PC-3 (cell line): ENCODE measurements around the gene IQGAP3. TPM values are rescaled to one million over a fixed set of nuclear protein-coding genes. Genes with fewer than 3 reads are reported as not detected.

Experiments
- ATAC-seq: fragments of 200-7000 bp; cut with Tn5 transposase; 2 replicates; pipeline ENCODE4 v1.9.1; 2020; ENCODE audit warnings: mild to moderate bottlenecking, moderate library complexity
- BruUV-seq: library from RNA; stranded (reverse); fragments of 400-500 nt; replicated peaks from 2 replicates; lab custom pipeline; 2021; lab: Mats Ljungman, UMichigan
- CTCF ChIA-PET: fragments of 300-600 bp; sonication (Branson Sonifier 250); formaldehyde crosslinking; loops from one replicate; lab custom pipeline; 2022; ENCODE audit warnings: antibody characterized with exemption; lab: Charles Lee
- POLR2A ChIA-PET: fragments of 300-600 bp; sonication (Branson Sonifier 250); formaldehyde crosslinking; loops from one replicate; lab custom pipeline; 2022; ENCODE audit warnings: antibody characterized with exemption; ENCODE audit not compliant: unreplicated experiment; lab: Charles Lee
- DNase-seq: peaks from one replicate; pipeline ENCODE4 v3.0.0-alpha.2; 2015
- H2AFZ ChIP-seq: fragments of 300-600 bp; sonication (generic); 2 replicates; pipeline ENCODE4 v1.6.0; 2016; ENCODE audit warnings: antibody characterized with exemption, low read length
- H3F3A ChIP-seq: fragments of 300-600 bp; sonication (generic); one replicate; pipeline ENCODE4 v1.6.0; 2017; ENCODE audit warnings: antibody characterized with exemption, low read length, control low read depth, mild to moderate bottlenecking; ENCODE audit not compliant: unreplicated experiment
- H3K27ac ChIP-seq: fragments of 300-600 bp; sonication (generic); 2 replicates; pipeline ENCODE4 v1.5.1; 2016; ENCODE audit warnings: mild to moderate bottlenecking, low read length
- H3K27me3 ChIP-seq: fragments of 300-600 bp; sonication (generic); 2 replicates; pipeline ENCODE4 v1.6.1; 2016; ENCODE audit warnings: low read length, mixed read lengths
- H3K36me3 ChIP-seq: fragments of 300-600 bp; sonication (generic); 2 replicates; pipeline ENCODE4 v1.6.1; 2016; ENCODE audit warnings: low read depth, mixed run types, low read length, mixed read lengths
- H3K4me1 ChIP-seq: fragments of 300-600 bp; sonication (generic); 2 replicates; pipeline ENCODE4 v1.5.1; 2016; ENCODE audit warnings: low read length; ENCODE audit not compliant: insufficient read depth
- H3K4me2 ChIP-seq: fragments of 300-600 bp; sonication (generic); 2 replicates; pipeline ENCODE4 v1.6.0; 2016; ENCODE audit warnings: low read length
- H3K4me3 ChIP-seq: fragments of 300-600 bp; sonication (generic); 2 replicates; pipeline ENCODE4 v1.5.1; 2016; ENCODE audit warnings: mild to moderate bottlenecking, low read length, mixed read lengths
- H3K79me2 ChIP-seq: fragments of 300-600 bp; sonication (generic); 2 replicates; pipeline ENCODE4 v1.6.1; 2017; ENCODE audit warnings: low read length, mixed read lengths
- H3K9ac ChIP-seq: fragments of 300-600 bp; sonication (generic); 2 replicates; pipeline ENCODE4 v1.6.0; 2016; ENCODE audit warnings: mild to moderate bottlenecking, low read length
- H3K9me2 ChIP-seq: fragments of 300-600 bp; sonication (generic); replicated peaks from 2 replicates; pipeline ENCODE4 v1.6.1; 2016; ENCODE audit warnings: mixed run types, low read length, mixed read lengths
- H3K9me3 ChIP-seq: fragments of 300-600 bp; sonication (generic); 2 replicates; pipeline ENCODE4 v1.6.1; 2016; ENCODE audit warnings: low read length, mixed read lengths
- H4K20me1 ChIP-seq: fragments of 300-600 bp; sonication (generic); 2 replicates; pipeline ENCODE4 v1.6.1; 2016; ENCODE audit warnings: low read length, mixed read lengths
- EZH2 ChIP-seq: fragments of 300-600 bp; sonication (generic); IDR thresholded peaks from one replicate; pipeline ENCODE4 v1.6.1; 2017; ENCODE audit warnings: antibody characterized with exemption, mild to moderate bottlenecking, low read length; ENCODE audit not compliant: unreplicated experiment
- EZH2phosphoT487 ChIP-seq: fragments of 300-600 bp; sonication (generic); IDR thresholded peaks from 2 replicates; pipeline ENCODE4 v1.6.1; 2018; ENCODE audit warnings: mild to moderate bottlenecking, antibody characterized with exemption, low read length, borderline replicate concordance
- intact Hi-C: fragments of 100-400 bp; cut with micrococcal nuclease; formaldehyde crosslinking; loops from 2 replicates; pipeline ENCODE4 v1.9.0; 2023
- total RNA-seq: library from RNA; depleted of rRNA; stranded (reverse); fragments of >200 nt; gene quantifications from 2 replicates; pipeline ENCODE4 v1.2.3, GENCODE V29; 2014
- TF ChIP-seq, protein P1 (sequence below): fragments of 300-600 bp; sonication (generic); conservative IDR thresholded peaks from 2 replicates; pipeline ENCODE4 v1.5.1; 2017; ENCODE audit warnings: antibody characterized with exemption, low read depth, mild to moderate bottlenecking, low read length

IQGAP3 gene
- total RNA-seq, 1 experiment from 2014 or later: 54.3 TPM

DNA sequence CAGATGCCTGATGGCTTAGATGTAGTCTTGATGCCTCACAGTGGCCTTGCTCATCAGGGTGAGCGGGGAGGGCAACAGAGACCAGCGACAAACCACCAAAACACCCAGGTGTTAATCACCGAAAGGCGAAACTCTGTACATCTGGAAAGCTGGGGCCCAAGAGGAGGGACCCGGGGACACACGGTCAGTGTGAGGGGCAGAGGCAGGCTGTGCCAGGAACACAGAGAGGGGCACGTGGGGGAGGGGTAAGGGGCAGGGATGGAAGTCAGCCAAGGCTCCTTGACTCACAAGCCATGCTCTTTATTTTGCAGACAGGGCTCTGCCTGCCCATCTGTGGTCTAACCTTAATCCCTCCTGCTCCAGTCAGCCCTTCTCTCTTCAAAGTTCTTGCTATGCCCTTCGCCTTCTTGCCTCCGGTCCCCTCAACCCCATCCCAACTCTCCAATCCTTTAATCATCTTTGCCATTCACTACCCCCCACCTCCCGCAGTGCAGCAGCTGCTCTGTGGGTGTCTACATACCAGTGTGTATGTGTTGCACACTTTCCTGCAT lies 76.1 kb downstream of the IQGAP3 start:
- H4K20me1 ChIP-seq: peaks cover 57% of the 10 kb centered on the region
- no peak overlapping the region for H3K9ac ChIP-seq
- DNase-seq: no peak
- no peak for ATAC-seq
- no peaks in the 10 kb centered on the region for H3K9me2 ChIP-seq
- no peaks in the 10 kb centered on the region for H3K9me3 ChIP-seq
- BruUV-seq: no TSS peak
- H2AFZ ChIP-seq: no peak overlapping the region
- no peak for TF ChIP-seq EZH2
- TF ChIP-seq, protein P1, sequence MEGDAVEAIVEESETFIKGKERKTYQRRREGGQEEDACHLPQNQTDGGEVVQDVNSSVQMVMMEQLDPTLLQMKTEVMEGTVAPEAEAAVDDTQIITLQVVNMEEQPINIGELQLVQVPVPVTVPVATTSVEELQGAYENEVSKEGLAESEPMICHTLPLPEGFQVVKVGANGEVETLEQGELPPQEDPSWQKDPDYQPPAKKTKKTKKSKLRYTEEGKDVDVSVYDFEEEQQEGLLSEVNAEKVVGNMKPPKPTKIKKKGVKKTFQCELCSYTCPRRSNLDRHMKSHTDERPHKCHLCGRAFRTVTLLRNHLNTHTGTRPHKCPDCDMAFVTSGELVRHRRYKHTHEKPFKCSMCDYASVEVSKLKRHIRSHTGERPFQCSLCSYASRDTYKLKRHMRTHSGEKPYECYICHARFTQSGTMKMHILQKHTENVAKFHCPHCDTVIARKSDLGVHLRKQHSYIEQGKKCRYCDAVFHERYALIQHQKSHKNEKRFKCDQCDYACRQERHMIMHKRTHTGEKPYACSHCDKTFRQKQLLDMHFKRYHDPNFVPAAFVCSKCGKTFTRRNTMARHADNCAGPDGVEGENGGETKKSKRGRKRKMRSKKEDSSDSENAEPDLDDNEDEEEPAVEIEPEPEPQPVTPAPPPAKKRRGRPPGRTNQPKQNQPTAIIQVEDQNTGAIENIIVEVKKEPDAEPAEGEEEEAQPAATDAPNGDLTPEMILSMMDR: no peak
- TF ChIP-seq EZH2phosphoT487: no peak
- no peak overlapping the region for H3K4me3 ChIP-seq
- ChIA-PET POLR2A (no interaction called here), CTCF (interaction anchor here (0.6 kb wide), 1 partner anchor 1950 kb away, joined by 3 read pairs; no protein-coding TSS in a partner anchor)
- H3K27ac ChIP-seq: no peak overlapping the region
- no peaks in the 10 kb centered on the region for H3F3A ChIP-seq
- peaks cover 92% of the 10 kb centered on the region for H3K79me2 ChIP-seq
- H3K4me1 ChIP-seq: peaks cover 29% of the 10 kb centered on the region
- no peak overlapping the region for H3K4me2 ChIP-seq
- intact Hi-C loops: no loop called here
- 0 out of 2 replicates have a peak, but pooled peaks cover 8% of the 10 kb centered on the region for H3K36me3 ChIP-seq
- H3K27me3 ChIP-seq: no peaks in the 10 kb centered on the region

DNA sequence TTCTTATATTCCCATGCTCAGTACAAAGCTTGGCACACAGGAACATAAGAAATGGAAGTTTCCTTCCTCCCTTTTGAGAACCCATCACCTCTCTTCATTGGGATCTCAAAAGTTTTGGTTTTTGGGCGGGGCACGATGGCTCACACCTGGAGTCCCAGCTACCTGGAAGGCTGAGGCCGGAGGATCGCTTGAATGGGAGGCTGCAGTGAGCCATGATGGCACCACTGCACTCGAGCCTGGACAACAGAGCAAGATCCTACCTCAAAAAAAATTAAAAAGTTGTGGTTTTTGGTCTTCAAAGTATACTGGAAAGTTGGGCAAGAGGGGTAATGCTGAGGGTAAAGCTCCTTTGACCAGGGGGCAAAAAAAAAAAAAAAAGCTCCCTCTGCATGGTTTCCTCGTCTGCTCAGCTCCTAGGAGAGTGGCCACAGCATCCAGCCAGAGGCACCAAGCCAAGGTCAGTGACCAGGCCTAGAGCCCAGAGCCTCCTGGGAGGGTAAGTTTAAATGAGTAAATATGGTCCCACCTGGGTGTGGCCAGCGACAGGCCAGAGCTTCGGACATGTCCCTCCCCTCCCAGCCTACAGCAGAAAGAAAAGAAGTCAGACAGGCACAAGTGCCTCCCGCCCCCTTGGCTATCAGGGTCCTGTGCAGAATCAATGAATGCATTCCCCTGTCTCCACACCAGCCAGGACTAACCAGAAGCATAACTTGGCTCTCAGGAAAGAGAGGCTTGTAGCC lies 76.8 kb downstream of the IQGAP3 start:
- DNase-seq (no peak), ATAC-seq (no peak)
- Histone ChIP-seq H3K36me3 (0 out of 2 replicates have a peak, but pooled peaks cover 8% of the 10 kb centered on the region), H3F3A (no peaks in the 10 kb centered on the region), H3K4me3 (no peak overlapping the region), H3K9me3 (no peaks in the 10 kb centered on the region), H3K4me2 (no peak overlapping the region), H3K9ac (no peak overlapping the region), H3K4me1 (peaks cover 25% of the 10 kb centered on the region), H2AFZ (no peak overlapping the region), H3K27ac (no peak overlapping the region), H4K20me1 (peaks cover 57% of the 10 kb centered on the region), H3K9me2 (no peaks in the 10 kb centered on the region), H3K27me3 (no peaks in the 10 kb centered on the region), H3K79me2 (peaks cover 99% of the 10 kb centered on the region)
- POLR2A ChIA-PET: no interaction called here
- TF ChIP-seq, protein P1: no peak
- TF ChIP-seq EZH2 (no peak), EZH2phosphoT487 (no peak)
- intact Hi-C loops: no loop called here
- BruUV-seq: no TSS peak
- CTCF ChIA-PET: interaction anchor here (0.6 kb wide), 1 partner anchor 10 kb away, joined by 4 read pairs; no protein-coding TSS in a partner anchor
